Esophagus muscularis mucosa (tissue), 4 donors: ENCODE results near the gene NUP210. TPM values are rescaled to one million over a fixed set of nuclear protein-coding genes. Genes with fewer than 3 reads are reported as not detected.
A peak's percentile ranks its signal among the peaks of the same experiment; 100 is the strongest.

Source experiments
- DNase-seq: peaks from one replicate; pipeline ENCODE4 v3.0.0-alpha.2; 2017; ENCODE audit errors: extremely low spot score
- H3K27ac ChIP-seq, 4 donors: fragments of 200-600 bp; sonication (generic); replicated peaks in 1 of 4; 1 replicate in 3 of 4; 2 replicates in 1 of 4; pipeline ENCODE4 v1.5.1; 2016 to 2019; ENCODE audit warnings: mild to moderate bottlenecking in 1 of 4
- H3K27me3 ChIP-seq, 4 donors: fragments of 200-600 bp; sonication (generic); one replicate each; pipeline versions ENCODE4 v1.5.1 to v1.6.0; 2016 to 2019
- H3K36me3 ChIP-seq, 4 donors: fragments of 200-600 bp; sonication (generic); one replicate each; pipeline ENCODE4 v1.5.1; 2016 to 2019
- H3K4me1 ChIP-seq, 4 donors: fragments of 200-600 bp; sonication (generic); one replicate each; pipeline ENCODE4 v1.5.1; 2016 to 2019
- H3K4me3 ChIP-seq, 4 donors: fragments of 200-600 bp; sonication (generic); 1 replicate in 2 of 4; 2 replicates in 2 of 4; pipeline ENCODE4 v1.5.1; 2016 to 2019; ENCODE audit warnings: mild to moderate bottlenecking in 4 of 4, moderate library complexity in 1 of 4
- H3K9me3 ChIP-seq, 4 donors: fragments of 200-600 bp; sonication (generic); 1 replicate in 3 of 4; 2 replicates in 1 of 4; pipeline ENCODE4 v1.5.1; 2016 to 2019
- CTCF ChIP-seq, 3 experiments: fragments of 200-600 bp in 2 of 3; fragments of 450-650 bp in 1 of 3; sonication (generic) in 2 of 3; IDR thresholded peaks; one replicate each; pipeline ENCODE4 v1.5.1; 2017 to 2019; ENCODE audit warnings: antibody characterized with exemption in 3 of 3, mild to moderate bottlenecking in 2 of 3, moderate library complexity in 1 of 3
- EP300 ChIP-seq: sonication (generic); formaldehyde crosslinking; IDR thresholded peaks from one replicate; pipeline ENCODE4 v1.6.1; 2017; ENCODE audit warnings: antibody characterized with exemption
- POLR2A ChIP-seq: fragments of 450-650 bp; IDR thresholded peaks from one replicate; pipeline ENCODE4 v1.6.1; 2017; ENCODE audit warnings: antibody characterized with exemption, moderate library complexity, mild to moderate bottlenecking, low read depth
- POLR2AphosphoS5 ChIP-seq, 2 donors: sonication (generic); formaldehyde crosslinking; IDR thresholded peaks; one replicate each; pipeline ENCODE4 v1.6.1; 2017; ENCODE audit warnings: antibody characterized with exemption in 2 of 2
- WGBS: methylation state at CpG from one replicate; pipeline ENCODE4 v1.1.5; 2018; 5-methylcytosine and 5-hydroxymethylcytosine counted together
- intact Hi-C: fragments of 100-400 bp; cut with DNase I; formaldehyde crosslinking; loops from one replicate; pipeline ENCODE4 v1.15.1; 2023
- total RNA-seq, 4 donors: library from RNA; depleted of rRNA; stranded (reverse); fragments of >200 nt; gene quantifications; one replicate each; pipeline versions ENCODE4 v1.1.0 to v1.2.1, GENCODE V29; 2016

The NUP210 gene
- total RNA-seq, 4 donors from 2014 or later: 2.5 to 5.2 (median 4.2) TPM

- H3K4me1 ChIP-seq: no peaks in the 10 kb centered on the region
- intact Hi-C loops: no loop called here
- no peak overlapping the region for H3K27ac ChIP-seq
- WGBS: 100% methylated on average over 3 of the region's 3 CpGs
- no peaks in the 10 kb centered on the region for H3K27me3 ChIP-seq
- H3K9me3 ChIP-seq: no peaks in the 10 kb centered on the region
- H3K36me3 ChIP-seq: peaks cover 0 to 57% (median 21%) of the 10 kb centered on the region in 4 donors
- no peak for DNase-seq
- H3K4me3 ChIP-seq: no peak overlapping the region
- no peak for TF ChIP-seq CTCF (IDR thresholded peaks at IDR 0.05)
- no peak for TF ChIP-seq POLR2AphosphoS5 (IDR thresholded peaks at IDR 0.05)
- no peak for TF ChIP-seq POLR2A
- TF ChIP-seq EP300: no peak
Measured at GRCh38 chr3:13314877-13315276, 105.2 kb downstream of the NUP210 start.

GRCh38 chr3:13313813-13314212 lies 106.3 kb downstream of the NUP210 start:
- no peaks in the 10 kb centered on the region for H3K4me1 ChIP-seq
- no peak overlapping the region for H3K4me3 ChIP-seq
- TF ChIP-seq CTCF (IDR thresholded peaks at IDR 0.05): no peak
- no peak for TF ChIP-seq POLR2A
- TF ChIP-seq EP300: no peak
- no peak for TF ChIP-seq POLR2AphosphoS5 (IDR thresholded peaks at IDR 0.05)
- DNase-seq: no peak
- H3K9me3 ChIP-seq: no peaks in the 10 kb centered on the region
- H3K27me3 ChIP-seq: no peaks in the 10 kb centered on the region
- intact Hi-C loops: no loop called here
- H3K27ac ChIP-seq: no peak overlapping the region
- 86% methylated on average over 6 of the region's 10 CpGs for whole genome bisulfite sequencing
- H3K36me3 ChIP-seq: peaks cover 0 to 46% (median 15%) of the 10 kb centered on the region in 4 donors

- 94% methylated on average over 3 of the region's 3 CpGs for WGBS
- intact Hi-C loops: no loop called here
Measured at GRCh38 chr3:13309004-13309403, 111.1 kb downstream of the NUP210 start.

GRCh38 chr3:13308380-13308801 lies 111.7 kb downstream of the NUP210 start:
- H3K27ac ChIP-seq: no peak overlapping the region
- H3K4me1 ChIP-seq: no peaks in the 10 kb centered on the region
- no peak overlapping the region for H3K4me3 ChIP-seq
- WGBS: 17% methylated on average over 6 of the region's 6 CpGs
- no peaks in the 10 kb centered on the region for H3K9me3 ChIP-seq
- TF ChIP-seq POLR2AphosphoS5 (IDR thresholded peaks at IDR 0.05) (no peak), CTCF (IDR thresholded peaks at IDR 0.05) (peak in 1 of 3 experiments; percentile 38), EP300 (no peak), POLR2A (no peak)
- H3K36me3 ChIP-seq: no peaks in the 10 kb centered on the region
- H3K27me3 ChIP-seq: peaks cover 0 to 4% (median 0%) of the 10 kb centered on the region in 4 donors
- no peak for DNase-seq
- intact Hi-C loops: no loop called here

More at GRCh38 chr3:13309004-13309403, 111.1 kb downstream of the NUP210 start:
- H3K4me1 ChIP-seq: no peaks in the 10 kb centered on the region
- no peak overlapping the region for H3K4me3 ChIP-seq
- H3K36me3 ChIP-seq: no peaks in the 10 kb centered on the region
- H3K27ac ChIP-seq: no peak overlapping the region
- no peaks in the 10 kb centered on the region for H3K9me3 ChIP-seq
- DNase-seq: no peak
- TF ChIP-seq POLR2A (no peak), POLR2AphosphoS5 (IDR thresholded peaks at IDR 0.05) (no peak), CTCF (IDR thresholded peaks at IDR 0.05) (no peak), EP300 (no peak)
- H3K27me3 ChIP-seq: peaks cover 0 to 4% (median 0%) of the 10 kb centered on the region in 4 donors

- intact Hi-C loops: no loop called here
- no peaks in the 10 kb centered on the region for H3K4me1 ChIP-seq
- TF ChIP-seq POLR2AphosphoS5 (IDR thresholded peaks at IDR 0.05) (no peak), EP300 (no peak), POLR2A (no peak), CTCF (IDR thresholded peaks at IDR 0.05) (no peak)
- H3K4me3 ChIP-seq: no peak overlapping the region
- no peaks in the 10 kb centered on the region for H3K36me3 ChIP-seq
- WGBS: 68% methylated on average over 11 of the region's 11 CpGs
- H3K9me3 ChIP-seq: no peaks in the 10 kb centered on the region
- no peak overlapping the region for H3K27ac ChIP-seq
- peaks cover 0 to 4% (median 0%) of the 10 kb centered on the region in 4 donors for H3K27me3 ChIP-seq
- no peak for DNase-seq
Measured at GRCh38 chr3:13307041-13307440, 113.1 kb downstream of the NUP210 start.
